CD4-positive, alpha-beta T cell treated with Interleukin-6 at 100 ng/mL for 8 hours (primary cell): ENCODE data around the gene IGLL5.
A peak's percentile ranks its signal among the peaks of the same experiment; 100 is the strongest.
"Not testable (repeated sequence)": the region's sequence is repeated elsewhere in the genome, so short reads cannot be mapped to it uniquely, and the experiment has no call there.

ENCODE experiments used
- DNase-seq: peaks from one replicate; pipeline ENCODE4 v3.0.0-alpha.2; 2020; ENCODE audit warnings: mixed read lengths, low spot score

IGLL5 gene

GRCh38 chr22:22884010-22884887, 3.4 kb upstream of the IGLL5 start:
- peak; percentile 77 for DNase-seq

- DNase-seq, result no peak
These were observed 2.5 kb upstream of the IGLL5 start for GRCh38 chr22:22884888-22885840.

- DNase-seq, result no peak
These were observed 1.1 kb upstream of the IGLL5 start for GRCh38 chr22:22886546-22886945.

GRCh38 chr22:22888571-22889353, 1.1 kb downstream of the IGLL5 start:
- DNase-seq, result no peak

- DNase-seq, result no peak
These were observed 2.5 kb downstream of the IGLL5 start for GRCh38 chr22:22890085-22890484.

GRCh38 chr22:22891139-22891621, 3.6 kb downstream of the IGLL5 start:
- DNase-seq, result no peak

GRCh38 chr22:22892096-22893052, 4.8 kb downstream of the IGLL5 start:
- no peak for DNase-seq

- DNase-seq, result no peak
These were observed 5.6 kb downstream of the IGLL5 start for GRCh38 chr22:22893077-22893805.

GRCh38 chr22:22893891-22894739, 6.5 kb downstream of the IGLL5 start:
- no peak for DNase-seq

- DNase-seq, result no peak
These were observed 7.4 kb downstream of the IGLL5 start for GRCh38 chr22:22894740-22895731.

GRCh38 chr22:22895776-22896445, 8.3 kb downstream of the IGLL5 start:
- no peak for DNase-seq

- DNase-seq, result no peak
These were observed 9.0 kb downstream of the IGLL5 start for GRCh38 chr22:22896601-22897000.

GRCh38 chr22:22897091-22897490, 9.5 kb downstream of the IGLL5 start:
- no peak for DNase-seq

GRCh38 chr22:22897947-22898346, 10.3 kb downstream of the IGLL5 start:
- DNase-seq, result no peak

- DNase-seq, result not testable (repeated sequence)
These were observed 10.9 kb downstream of the IGLL5 start for GRCh38 chr22:22898411-22898950.

- not testable (repeated sequence) for DNase-seq
These were observed 11.9 kb downstream of the IGLL5 start for GRCh38 chr22:22899342-22900080.
